Chondrocyte (in vitro differentiated cells): ENCODE results near the gene NR6A1. TPM values are rescaled to one million over a fixed set of nuclear protein-coding genes. Genes with fewer than 3 reads are reported as not detected.

Source experiments
- DNase-seq: peaks from one replicate; pipeline ENCODE4 v3.0.0; 2021; ENCODE audit warnings: mixed read lengths, low spot score
- H3K27ac Mint-ChIP-seq: one replicate; pipeline ENCODE4 v1.8.0; 2021; ENCODE audit warnings: mild to moderate bottlenecking, moderate library complexity, mixed read lengths; ENCODE audit not compliant: unreplicated experiment
- H3K27me3 Mint-ChIP-seq: 2 replicates; pipeline ENCODE4 v1.8.0; 2021; ENCODE audit warnings: low read depth, mixed read lengths
- H3K36me3 Mint-ChIP-seq: 2 replicates; pipeline ENCODE4 v1.8.0; 2021; ENCODE audit warnings: low read depth, mixed read lengths
- H3K4me1 Mint-ChIP-seq: 2 replicates; pipeline ENCODE4 v1.8.0; 2021; ENCODE audit warnings: low read depth, mild to moderate bottlenecking, mixed read lengths
- H3K4me3 Mint-ChIP-seq: one replicate; pipeline ENCODE4 v1.8.0; 2021; ENCODE audit warnings: mild to moderate bottlenecking, moderate library complexity, mixed read lengths; ENCODE audit not compliant: unreplicated experiment
- H3K9me3 Mint-ChIP-seq: 2 replicates; pipeline ENCODE4 v1.8.0; 2021; ENCODE audit warnings: low read depth, mixed read lengths
- CTCF ChIP-seq: fragments of 200-600 bp; sonication (generic); IDR thresholded peaks from 2 replicates; pipeline ENCODE4 v1.5.0; 2021; ENCODE audit warnings: antibody characterized with exemption, mild to moderate bottlenecking, moderate library complexity
- total RNA-seq: library from RNA; stranded (reverse); gene quantifications from 3 replicates; pipeline ENCODE4 v1.2.1, GENCODE V29; 2021

The NR6A1 gene
- total RNA-seq, 1 donor from 2014 or later: 0.77 TPM

- no peaks in the 10 kb centered on the region for H3K9me3 Mint-ChIP-seq
- peaks cover 16% of the 10 kb centered on the region for H3K4me1 Mint-ChIP-seq
- no peak overlapping the region for H3K4me3 Mint-ChIP-seq
These were observed 4.8 kb downstream of the NR6A1 start for GRCh38 chr9:124766326-124766725.

DNA sequence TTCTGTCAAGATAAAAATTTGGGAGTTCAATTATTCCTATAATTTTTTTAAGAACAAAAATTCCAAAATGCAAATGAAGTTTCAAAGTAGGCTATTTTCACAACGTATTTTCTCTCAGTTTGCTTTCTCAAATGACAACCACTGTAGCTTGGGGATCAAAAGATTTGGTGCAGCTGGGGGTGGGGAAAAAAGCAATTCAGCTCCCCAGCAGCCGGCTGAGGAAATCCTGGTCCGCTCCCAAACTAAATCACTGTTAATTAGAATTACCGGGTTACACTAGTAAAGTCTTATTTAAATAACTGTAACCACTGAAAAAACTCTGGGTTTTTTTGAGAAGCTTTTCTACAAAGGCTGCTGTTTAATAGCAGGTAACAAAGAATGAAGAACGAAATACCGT is 5.7 kb downstream of the NR6A1 start:
- H3K4me1 Mint-ChIP-seq: peaks cover 15% of the 10 kb centered on the region

More at GRCh38 chr9:124766326-124766725, 4.8 kb downstream of the NR6A1 start:
- Mint-ChIP-seq H3K27me3 (peaks cover 54% of the 10 kb centered on the region), H3K27ac (no peak overlapping the region), H3K36me3 (peaks cover 3% of the 10 kb centered on the region)
- TF ChIP-seq CTCF: no peak
- no peak for DNase-seq

DNA sequence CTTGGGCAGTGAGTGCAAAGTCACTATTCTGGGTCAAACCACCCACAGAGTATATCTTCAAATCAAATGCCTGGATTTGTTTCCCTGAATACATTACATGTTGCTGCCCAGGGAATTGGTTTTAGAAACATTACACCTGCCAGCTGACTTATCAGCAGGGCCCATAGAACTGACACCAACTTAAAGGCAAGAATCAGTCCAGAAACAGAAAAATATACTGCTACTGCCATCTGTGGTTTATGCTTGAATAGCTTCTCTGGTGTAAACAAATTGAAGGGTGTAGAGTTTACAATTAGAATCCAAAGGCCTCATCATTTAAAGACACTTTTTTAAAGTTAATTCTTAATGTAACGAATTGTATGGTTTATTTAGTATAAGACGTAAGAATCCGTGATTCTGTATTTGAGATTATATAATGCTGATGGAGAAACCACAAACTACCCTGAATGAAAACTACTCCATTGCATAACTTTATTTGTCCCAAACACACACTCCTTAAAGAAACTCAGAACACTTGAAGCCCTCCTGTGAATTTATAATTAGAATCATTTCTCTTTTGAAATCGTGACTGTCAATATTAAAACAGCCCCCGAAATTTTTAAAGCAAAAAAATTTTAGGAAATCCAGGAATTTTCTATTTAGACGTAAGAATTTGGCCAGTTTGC is 6.2 kb downstream of the NR6A1 start:
- TF ChIP-seq CTCF: peak; percentile 73
- Mint-ChIP-seq H3K27me3 (peaks cover 52% of the 10 kb centered on the region), H3K4me3 (no peak overlapping the region), H3K36me3 (peaks cover 3% of the 10 kb centered on the region), H3K27ac (no peak overlapping the region), H3K4me1 (peaks cover 10% of the 10 kb centered on the region), H3K9me3 (no peaks in the 10 kb centered on the region)
- no peak for DNase-seq

More for the DNA sequence above, 5.7 kb downstream of the NR6A1 start:
- peaks cover 3% of the 10 kb centered on the region for H3K36me3 Mint-ChIP-seq
- H3K27me3 Mint-ChIP-seq: peaks cover 56% of the 10 kb centered on the region
- no peak overlapping the region for H3K27ac Mint-ChIP-seq
- H3K9me3 Mint-ChIP-seq: no peaks in the 10 kb centered on the region
- DNase-seq: no peak
- TF ChIP-seq CTCF: no peak
- no peak overlapping the region for H3K4me3 Mint-ChIP-seq

DNA sequence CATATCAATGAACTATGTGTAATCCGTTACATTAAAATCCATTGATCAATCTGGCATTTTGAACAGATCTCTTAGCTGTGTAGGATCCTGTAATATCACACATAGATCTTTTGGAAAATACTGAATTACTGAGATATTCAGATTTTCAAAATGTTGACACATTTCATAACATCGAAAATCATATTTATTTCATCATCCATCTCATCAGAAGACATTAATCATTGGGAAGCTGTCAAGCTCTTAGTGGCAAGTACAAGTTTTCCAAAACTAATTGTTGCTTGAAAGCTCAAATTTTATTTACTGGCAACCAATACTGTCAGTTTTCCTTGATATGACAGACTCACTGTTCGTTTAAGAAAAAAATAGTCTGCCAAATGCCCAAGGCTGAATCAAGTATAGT is 8.5 kb downstream of the NR6A1 start:
- no peak overlapping the region for H3K27ac Mint-ChIP-seq
- H3K4me1 Mint-ChIP-seq: peaks cover 3% of the 10 kb centered on the region
- no peak overlapping the region for H3K4me3 Mint-ChIP-seq
- no peak for DNase-seq
- TF ChIP-seq CTCF: no peak
- peaks cover 31% of the 10 kb centered on the region for H3K27me3 Mint-ChIP-seq
- H3K36me3 Mint-ChIP-seq: peaks cover 3% of the 10 kb centered on the region
- H3K9me3 Mint-ChIP-seq: no peaks in the 10 kb centered on the region

GRCh38 chr9:124761710-124762109 is 9.4 kb downstream of the NR6A1 start:
- no peak for DNase-seq
- no peak overlapping the region for H3K4me3 Mint-ChIP-seq
- peaks cover 27% of the 10 kb centered on the region for H3K27me3 Mint-ChIP-seq
- peaks cover 2% of the 10 kb centered on the region for H3K36me3 Mint-ChIP-seq
- peaks cover 3% of the 10 kb centered on the region for H3K4me1 Mint-ChIP-seq
- no peak for TF ChIP-seq CTCF
- H3K9me3 Mint-ChIP-seq: no peaks in the 10 kb centered on the region
- H3K27ac Mint-ChIP-seq: no peak overlapping the region
